CD14-positive monocyte (primary cell): Measurements from ENCODE around the gene EGLN1. TPM values are rescaled to one million over a fixed set of nuclear protein-coding genes. Genes with fewer than 3 reads are reported as not detected.

ENCODE experiments used
- DNase-seq, 3 donors: peaks; one replicate each; pipeline ENCODE4 v3.0.0-alpha.2; 2011 to 2022
- H2AFZ ChIP-seq: 2 replicates; pipeline ENCODE4 v1.6.0; 2012; ENCODE audit warnings: mild to moderate bottlenecking, low read depth, low read length, inconsistent platforms; ENCODE audit not compliant: insufficient read depth, poor library complexity, severe bottlenecking
- H3K27ac ChIP-seq, 2 donors: 1 replicate in 1 of 2; 2 replicates in 1 of 2; pipeline ENCODE4 v1.5.1; 2012 to 2013; ENCODE audit warnings: low read length in 2 of 2, control low read depth in 1 of 2, inconsistent platforms in 1 of 2, low read depth in 1 of 2, mild to moderate bottlenecking in 1 of 2
- H3K27me3 ChIP-seq, 2 donors: one replicate each; pipeline versions ENCODE4 v1.6.0 to v1.6.1; 2011 to 2013; ENCODE audit warnings: low read length in 2 of 2; ENCODE audit not compliant: control insufficient read depth in 2 of 2, insufficient read depth in 2 of 2
- H3K36me3 ChIP-seq, 2 donors: replicated peaks in 1 of 2; 1 replicate in 1 of 2; 2 replicates in 1 of 2; pipeline versions ENCODE4 v1.5.1 to v1.6.1; 2012 to 2013; ENCODE audit warnings: low read length in 2 of 2, control low read depth in 1 of 2, inconsistent platforms in 1 of 2, mild to moderate bottlenecking in 1 of 2; ENCODE audit not compliant: insufficient read depth in 2 of 2, control insufficient read depth in 1 of 2
- H3K4me1 ChIP-seq, 2 donors: 1 replicate in 1 of 2; 2 replicates in 1 of 2; pipeline versions ENCODE4 v1.5.1 to v1.6.1; 2012 to 2013; ENCODE audit warnings: low read length in 2 of 2, control low read depth in 1 of 2, inconsistent platforms in 1 of 2, mild to moderate bottlenecking in 1 of 2, moderate library complexity in 1 of 2; ENCODE audit not compliant: insufficient read depth in 2 of 2, control insufficient read depth in 1 of 2
- H3K4me2 ChIP-seq: replicated peaks from 2 replicates; pipeline ENCODE3; 2012; ENCODE audit warnings: low read length, moderate library complexity, mild to moderate bottlenecking; ENCODE audit not compliant: poor library complexity, severe bottlenecking; ENCODE audit errors: extremely low read depth
- H3K4me3 ChIP-seq, 3 experiments: fragments of 200-600 bp in 1 of 3; sonication (generic) in 1 of 3; replicated peaks in 1 of 3; 1 replicate in 2 of 3; 2 replicates in 1 of 3; pipeline ENCODE4 v1.5.1; 2011 to 2013; ENCODE audit warnings: low read length in 3 of 3, mild to moderate bottlenecking in 3 of 3, control low read depth in 2 of 3, low read depth in 2 of 3, inconsistent platforms in 1 of 3, moderate library complexity in 1 of 3
- H3K79me2 ChIP-seq: 2 replicates; pipeline ENCODE4 v1.6.0; 2012; ENCODE audit warnings: mild to moderate bottlenecking, control low read depth, inconsistent platforms, low read length, moderate library complexity; ENCODE audit not compliant: insufficient read depth
- H3K9ac ChIP-seq: 2 replicates; pipeline ENCODE4 v1.6.0; 2017; ENCODE audit warnings: low read length, mild to moderate bottlenecking; ENCODE audit not compliant: insufficient read depth, poor library complexity, severe bottlenecking
- H3K9me3 ChIP-seq, 2 donors: replicated peaks in 1 of 2; 1 replicate in 1 of 2; 2 replicates in 1 of 2; pipeline versions ENCODE4 v1.5.1 to v1.6.1; 2012 to 2013; ENCODE audit warnings: low read length in 2 of 2, control low read depth in 1 of 2; ENCODE audit not compliant: control insufficient read depth in 1 of 2, insufficient read depth in 1 of 2
- H4K20me1 ChIP-seq: 2 replicates; pipeline ENCODE4 v1.6.0; 2012; ENCODE audit warnings: mild to moderate bottlenecking, low read length, control low read depth, moderate library complexity; ENCODE audit not compliant: insufficient read depth
- H3K27ac Mint-ChIP-seq, 7 donors: one replicate each; pipeline ENCODE4 v1.8.0; 2020; ENCODE audit warnings: mild to moderate bottlenecking in 7 of 7, mixed read lengths in 7 of 7, moderate library complexity in 6 of 7, inconsistent platforms in 2 of 7
- H3K27me3 Mint-ChIP-seq, 3 donors: one replicate each; pipeline ENCODE4 v1.8.0; 2021 to 2022; ENCODE audit warnings: low read depth in 3 of 3, mild to moderate bottlenecking in 3 of 3, mixed read lengths in 3 of 3, moderate library complexity in 3 of 3, inconsistent platforms in 1 of 3
- H3K36me3 Mint-ChIP-seq, 2 donors: one replicate each; pipeline ENCODE4 v1.8.0; 2020; ENCODE audit warnings: mixed read lengths in 2 of 2, inconsistent platforms in 1 of 2, mild to moderate bottlenecking in 1 of 2
- H3K4me1 Mint-ChIP-seq: one replicate; pipeline ENCODE4 v1.8.0; 2020; ENCODE audit warnings: mild to moderate bottlenecking, mixed read lengths
- H3K4me3 Mint-ChIP-seq, 2 donors: one replicate each; pipeline ENCODE4 v1.8.0; 2020; ENCODE audit warnings: mild to moderate bottlenecking in 2 of 2, mixed read lengths in 2 of 2, moderate library complexity in 1 of 2
- H3K9me3 Mint-ChIP-seq, 7 donors: one replicate each; pipeline ENCODE4 v1.8.0; 2020 to 2022; ENCODE audit warnings: mixed read lengths in 7 of 7, mild to moderate bottlenecking in 6 of 7, moderate library complexity in 6 of 7, inconsistent platforms in 2 of 7
- CTCF ChIP-seq: fragments of 200-600 bp; IDR thresholded peaks from one replicate; pipeline ENCODE4 v1.8.0; 2022; ENCODE audit warnings: antibody characterized with exemption, mild to moderate bottlenecking
- WGBS: methylation state at CpG from one replicate; pipeline ENCODE4 v1.1.5; 2013; ENCODE audit warnings: missing lambda C conversion rate; ENCODE audit not compliant: insufficient coverage; 5-methylcytosine and 5-hydroxymethylcytosine counted together
- intact Hi-C, 2 donors: fragments of 100-400 bp; cut with micrococcal nuclease; formaldehyde crosslinking; loops; one replicate each; pipeline versions ENCODE4 v1.15.0 to v1.15.1; 2023
- polyA plus RNA-seq, 3 donors: library from polyadenylated mRNA; depleted of rRNA in 1 of 3; unstranded in 2 of 3; stranded (reverse) in 1 of 3; fragments of 300-500 nt in 2 of 3; fragments of >200 nt in 1 of 3; fragmentation: Illumina TruSeq in 2 of 3; gene quantifications; 1 replicate in 2 of 3; 2 replicates in 1 of 3; pipeline ENCODE4 v1.2.3, GENCODE V29; 2012 to 2021

EGLN1 gene
- polyA plus RNA-seq, 3 donors = 12.9 to 27.7 (median 23.1) TPM

DNA sequence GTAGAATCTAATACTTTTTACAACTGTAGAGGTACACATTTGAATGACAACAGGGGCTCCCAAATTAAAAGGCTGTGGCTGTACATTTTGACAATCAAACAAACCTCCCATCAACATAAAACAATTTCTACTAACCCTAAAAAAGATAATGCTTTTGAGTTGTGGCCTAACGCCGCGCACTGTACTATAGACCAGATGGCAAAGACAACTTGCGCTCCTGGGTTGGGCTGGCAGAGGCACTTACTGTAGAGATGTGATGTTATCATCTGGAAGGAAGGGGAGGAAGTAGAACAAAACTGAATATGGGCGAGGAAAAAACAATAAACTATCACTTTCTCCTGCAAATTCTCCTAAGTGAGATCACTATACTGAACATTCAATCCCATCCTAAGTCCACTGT is 57.9 kb downstream of the EGLN1 start:
- Histone ChIP-seq H3K9ac (no peak overlapping the region), H3K4me2 (no peak overlapping the region), H3K4me3 (no peak overlapping the region), H3K9me3 (no peaks in the 10 kb centered on the region), H3K79me2 (no peaks in the 10 kb centered on the region), H3K4me1 (peaks cover 0 to 7% of the 10 kb centered on the region in 2 donors), H2AFZ (no peak overlapping the region), H3K27ac (no peak overlapping the region), H3K36me3 (peaks cover 41 to 81% of the 10 kb centered on the region in 2 donors), H3K27me3 (no peaks in the 10 kb centered on the region), H4K20me1 (peaks cover 28% of the 10 kb centered on the region)
- H3K36me3 Mint-ChIP-seq = peaks cover 54 to 67% of the 10 kb centered on the region in 2 donors
- WGBS = no CpG with 5 or more reads among the region's 5 CpGs
- H3K27ac Mint-ChIP-seq = no peak overlapping the region
- H3K9me3 Mint-ChIP-seq = no peaks in the 10 kb centered on the region
- no peak for DNase-seq
- no peak overlapping the region for H3K4me3 Mint-ChIP-seq
- TF ChIP-seq CTCF = no peak
- H3K4me1 Mint-ChIP-seq = peaks cover 5% of the 10 kb centered on the region
- intact Hi-C loops = no loop called here
- no peaks in the 10 kb centered on the region for H3K27me3 Mint-ChIP-seq

DNA sequence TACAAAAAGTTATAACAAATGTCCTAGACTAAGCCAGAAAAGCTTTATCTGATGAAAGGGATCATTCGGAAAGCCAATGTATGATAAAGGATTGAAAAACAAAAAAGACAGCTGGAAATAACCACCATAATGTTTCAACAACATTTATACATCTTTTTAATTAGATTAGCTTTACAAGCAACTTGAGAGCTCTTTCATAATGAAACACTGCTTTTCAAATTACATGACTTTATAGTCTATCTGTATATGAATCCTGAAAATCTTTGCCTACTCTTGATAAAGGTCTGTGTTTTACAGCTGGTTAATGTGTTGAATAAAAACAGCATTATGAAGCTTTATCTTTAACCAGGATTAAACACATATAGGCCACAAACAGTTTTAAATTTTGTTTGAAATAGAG is 58.5 kb downstream of the EGLN1 start:
- intact Hi-C loops = no loop called here
- Mint-ChIP-seq H3K27ac (no peak overlapping the region), H3K36me3 (peaks cover 50 to 63% of the 10 kb centered on the region in 2 donors), H3K27me3 (no peaks in the 10 kb centered on the region), H3K4me3 (no peak overlapping the region), H3K9me3 (no peaks in the 10 kb centered on the region), H3K4me1 (peaks cover 7% of the 10 kb centered on the region)
- TF ChIP-seq CTCF = no peak
- no peaks in the 10 kb centered on the region for H3K9me3 ChIP-seq
- peaks cover 36 to 75% of the 10 kb centered on the region in 2 donors for H3K36me3 ChIP-seq
- peaks cover 25% of the 10 kb centered on the region for H4K20me1 ChIP-seq
- H3K79me2 ChIP-seq = no peaks in the 10 kb centered on the region
- no peak overlapping the region for H3K4me3 ChIP-seq
- H3K9ac ChIP-seq = no peak overlapping the region
- no peak overlapping the region for H3K4me2 ChIP-seq
- no peak overlapping the region for H2AFZ ChIP-seq
- no peaks in the 10 kb centered on the region for H3K27me3 ChIP-seq
- DNase-seq = no peak
- no peak overlapping the region for H3K27ac ChIP-seq
- no CpG with 5 or more reads among the region's 1 CpG for WGBS
- peaks cover 0 to 9% of the 10 kb centered on the region in 2 donors for H3K4me1 ChIP-seq
